ENCODE measurements around the gene DIAPH3.

The DIAPH3 gene

GRCh38 chr13:59776924-59777690 is 386.6 kb downstream of the DIAPH3 start:
- no peak for DNase-seq (ENCODE audit: low spot score)

GRCh38 chr13:59774491-59774971 is 389.2 kb downstream of the DIAPH3 start:
- DNase-seq (ENCODE audit: low spot score): no peak

GRCh38 chr13:59771272-59771671 is 392.5 kb downstream of the DIAPH3 start:
- DNase-seq (ENCODE audit: low spot score): no peak

GRCh38 chr13:59770451-59770850 is 393.3 kb downstream of the DIAPH3 start:
- no peak for DNase-seq (ENCODE audit: low spot score)

- no peak for DNase-seq (ENCODE audit: low spot score)
These were observed 397.5 kb downstream of the DIAPH3 start for GRCh38 chr13:59766236-59766635.

- DNase-seq (ENCODE audit: low spot score): no peak
These were observed 408.0 kb downstream of the DIAPH3 start for GRCh38 chr13:59755632-59756290.

- no peak for DNase-seq (ENCODE audit: low spot score)
These were observed 409.3 kb downstream of the DIAPH3 start for GRCh38 chr13:59754411-59754810.

GRCh38 chr13:59750860-59751259 is 412.9 kb downstream of the DIAPH3 start:
- no peak for DNase-seq (ENCODE audit: low spot score)

- DNase-seq (ENCODE audit: low spot score): no peak
These were observed 415.7 kb downstream of the DIAPH3 start for GRCh38 chr13:59748046-59748445.

- no peak for DNase-seq (ENCODE audit: low spot score)
These were observed 416.2 kb downstream of the DIAPH3 start for GRCh38 chr13:59747529-59747928.

GRCh38 chr13:59746291-59746962 is 417.3 kb downstream of the DIAPH3 start:
- no peak for DNase-seq (ENCODE audit: low spot score)

- DNase-seq (ENCODE audit: low spot score): no peak
These were observed 418.3 kb downstream of the DIAPH3 start for GRCh38 chr13:59745392-59745788.

- no peak for DNase-seq (ENCODE audit: low spot score)
These were observed 418.9 kb downstream of the DIAPH3 start for GRCh38 chr13:59744747-59745391.

- DNase-seq (ENCODE audit: low spot score): no peak
These were observed 420.5 kb downstream of the DIAPH3 start for GRCh38 chr13:59743195-59743594.

GRCh38 chr13:59742467-59742866 is 421.3 kb downstream of the DIAPH3 start:
- DNase-seq (ENCODE audit: low spot score): no peak

GRCh38 chr13:59738921-59739320 is 424.8 kb downstream of the DIAPH3 start:
- no peak for DNase-seq (ENCODE audit: low spot score)

- DNase-seq (ENCODE audit: low spot score): no peak
These were observed 429.3 kb downstream of the DIAPH3 start for GRCh38 chr13:59734393-59734792.

GRCh38 chr13:59733744-59734143 is 430.0 kb downstream of the DIAPH3 start:
- DNase-seq (ENCODE audit: low spot score): no peak

GRCh38 chr13:59730026-59730425 is 433.7 kb downstream of the DIAPH3 start:
- DNase-seq (ENCODE audit: low spot score): no peak

- no peak for DNase-seq (ENCODE audit: low spot score)
These were observed 434.7 kb downstream of the DIAPH3 start for GRCh38 chr13:59728896-59729545.

- DNase-seq (ENCODE audit: low spot score): no peak
These were observed 441.5 kb downstream of the DIAPH3 start for GRCh38 chr13:59721926-59722910.
